Astrocyte (in vitro differentiated cells and primary cell): Measurements from ENCODE around the gene PBX3.

ENCODE experiments used
- EZH2 ChIP-seq: IDR thresholded peaks from 2 replicates; pipeline ENCODE4 v1.6.1; 2012; ENCODE audit warnings: mild to moderate bottlenecking, low read length, inconsistent platforms; ENCODE audit not compliant: insufficient read depth
- TF ChIP-seq, protein P1 (sequence below): IDR thresholded peaks from 2 replicates; pipeline ENCODE4 v1.5.1; 2011; ENCODE audit warnings: low read depth, mild to moderate bottlenecking, inconsistent platforms, low read length, moderate library complexity; ENCODE audit not compliant: insufficient read depth

DNA sequence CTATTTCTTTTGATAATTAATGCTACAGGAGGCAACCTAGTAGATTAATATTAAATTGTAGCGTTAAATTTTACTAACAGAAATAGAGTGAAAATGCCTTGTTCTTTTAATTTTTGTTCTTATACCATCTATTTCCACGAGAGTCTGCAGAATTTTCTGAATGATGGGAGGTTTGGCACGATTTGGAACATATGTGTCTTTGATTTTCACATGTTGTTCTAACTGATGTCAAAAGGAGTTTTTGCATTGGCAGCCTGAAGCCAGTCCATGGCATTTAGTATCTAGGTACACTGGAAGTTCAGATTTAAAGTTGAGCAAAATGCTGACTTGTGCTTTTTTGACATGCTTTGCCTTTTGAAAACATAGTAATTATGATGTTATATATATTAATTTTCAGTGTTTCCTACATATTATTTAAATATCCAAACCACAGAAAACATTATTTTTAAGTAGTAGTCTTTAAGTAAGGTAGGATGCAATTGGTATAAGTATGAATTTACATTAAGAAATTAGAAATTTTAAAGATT lies 103.0 kb downstream of the PBX3 start:
- TF ChIP-seq, protein P1, sequence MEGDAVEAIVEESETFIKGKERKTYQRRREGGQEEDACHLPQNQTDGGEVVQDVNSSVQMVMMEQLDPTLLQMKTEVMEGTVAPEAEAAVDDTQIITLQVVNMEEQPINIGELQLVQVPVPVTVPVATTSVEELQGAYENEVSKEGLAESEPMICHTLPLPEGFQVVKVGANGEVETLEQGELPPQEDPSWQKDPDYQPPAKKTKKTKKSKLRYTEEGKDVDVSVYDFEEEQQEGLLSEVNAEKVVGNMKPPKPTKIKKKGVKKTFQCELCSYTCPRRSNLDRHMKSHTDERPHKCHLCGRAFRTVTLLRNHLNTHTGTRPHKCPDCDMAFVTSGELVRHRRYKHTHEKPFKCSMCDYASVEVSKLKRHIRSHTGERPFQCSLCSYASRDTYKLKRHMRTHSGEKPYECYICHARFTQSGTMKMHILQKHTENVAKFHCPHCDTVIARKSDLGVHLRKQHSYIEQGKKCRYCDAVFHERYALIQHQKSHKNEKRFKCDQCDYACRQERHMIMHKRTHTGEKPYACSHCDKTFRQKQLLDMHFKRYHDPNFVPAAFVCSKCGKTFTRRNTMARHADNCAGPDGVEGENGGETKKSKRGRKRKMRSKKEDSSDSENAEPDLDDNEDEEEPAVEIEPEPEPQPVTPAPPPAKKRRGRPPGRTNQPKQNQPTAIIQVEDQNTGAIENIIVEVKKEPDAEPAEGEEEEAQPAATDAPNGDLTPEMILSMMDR: no peak
- no peak for TF ChIP-seq EZH2
